Panc1 (cell line): ENCODE measurements around the gene CDKAL1. TPM values are rescaled to one million over a fixed set of nuclear protein-coding genes. Genes with fewer than 3 reads are reported as not detected.

Experiments used
- ATAC-seq: fragments of 200-7000 bp; cut with Tn5 transposase; 2 replicates; pipeline ENCODE4 v1.9.1; 2020; ENCODE audit warnings: mild to moderate bottlenecking, moderate library complexity
- BruUV-seq: library from RNA; stranded (reverse); fragments of 400-500 nt; replicated peaks from 2 replicates; lab custom pipeline; 2021; lab: Mats Ljungman, UMichigan
- CTCF ChIA-PET: fragments of 300-600 bp; sonication (Branson Sonifier 250); formaldehyde crosslinking; loops from one replicate; lab custom pipeline; 2022; ENCODE audit warnings: antibody characterized with exemption; lab: Charles Lee
- POLR2A ChIA-PET: fragments of 300-600 bp; sonication (Branson Sonifier 250); formaldehyde crosslinking; loops from one replicate; lab custom pipeline; 2022; ENCODE audit warnings: antibody characterized with exemption; lab: Charles Lee
- DNase-seq: peaks from one replicate; pipeline ENCODE4 v3.0.0-alpha.2; 2010; ENCODE audit warnings: low read depth, low spot score
- H3K27ac ChIP-seq: 2 replicates; pipeline ENCODE4 v1.5.1; 2011; ENCODE audit warnings: mild to moderate bottlenecking, low read length, inconsistent platforms
- H3K27me3 ChIP-seq: fragments of 200-500 bp; sonication (Bioruptor generic); 2 replicates; pipeline ENCODE4 v1.6.0; 2014; ENCODE audit warnings: low read length, inconsistent platforms; ENCODE audit not compliant: control insufficient read depth, insufficient read depth
- H3K36me3 ChIP-seq: fragments of 200-500 bp; sonication (Bioruptor generic); 2 replicates; pipeline ENCODE4 v1.5.1; 2014; ENCODE audit warnings: inconsistent platforms, mild to moderate bottlenecking, low read length, moderate library complexity; ENCODE audit not compliant: control insufficient read depth, insufficient read depth
- H3K4me1 ChIP-seq: 2 replicates; pipeline ENCODE4 v1.5.1; 2011; ENCODE audit warnings: inconsistent platforms, mild to moderate bottlenecking, low read length, moderate library complexity; ENCODE audit not compliant: control insufficient read depth, insufficient read depth
- H3K4me3 ChIP-seq, 2 experiments: 2 replicates each; pipeline ENCODE4 v1.5.1; 2011 to 2012; ENCODE audit warnings: low read depth in 2 of 2, low read length in 2 of 2, mild to moderate bottlenecking in 2 of 2, inconsistent platforms in 1 of 2, moderate library complexity in 1 of 2
- H3K9me3 ChIP-seq: fragments of 200-500 bp; sonication (Bioruptor generic); 2 replicates; pipeline ENCODE4 v1.5.1; 2014; ENCODE audit warnings: low read depth, mild to moderate bottlenecking, inconsistent platforms, low read length, moderate library complexity; ENCODE audit not compliant: control insufficient read depth, insufficient read depth
- CTCF ChIP-seq: fragments of 450-650 bp; IDR thresholded peaks from 2 replicates; pipeline ENCODE4 v1.5.1; 2017; ENCODE audit warnings: mild to moderate bottlenecking
- POLR2AphosphoS5 ChIP-seq: IDR thresholded peaks from 2 replicates; pipeline ENCODE4 v1.6.1; 2012; ENCODE audit warnings: mild to moderate bottlenecking, low read depth, low read length, moderate library complexity
- REST ChIP-seq, 2 experiments: IDR thresholded peaks; 2 replicates each; pipeline ENCODE4 v1.6.1; 2011 to 2012; ENCODE audit warnings: low read depth in 2 of 2, control low read depth in 1 of 2, low read length in 1 of 2, mild to moderate bottlenecking in 1 of 2, moderate library complexity in 1 of 2; ENCODE audit not compliant: insufficient read depth in 1 of 2
- SIN3A ChIP-seq: IDR thresholded peaks from 2 replicates; pipeline ENCODE4 v1.6.1; 2012; ENCODE audit warnings: low read depth, mild to moderate bottlenecking, low read length, moderate library complexity, borderline replicate concordance; ENCODE audit not compliant: insufficient read depth
- TCF7L2 ChIP-seq: IDR thresholded peaks from 2 replicates; pipeline ENCODE4 v1.6.1; 2011; ENCODE audit warnings: mild to moderate bottlenecking, low read depth, low read length, inconsistent platforms
- in situ Hi-C: cut with HindIII; loops from 2 replicates; pipeline ENCODE4 v1.10.0; 2016; ENCODE audit warnings: low sequenced_read_pairs, low pct_unique_long_range_greater_than_20kb
- intact Hi-C: fragments of 100-400 bp; cut with micrococcal nuclease; formaldehyde crosslinking; loops from one replicate; pipeline ENCODE4 v1.10.0; 2022; ENCODE audit not compliant: unreplicated experiment
- total RNA-seq: library from RNA; stranded (reverse); gene quantifications from one replicate; pipeline ENCODE4 v1.2.1, GENCODE V29; 2021; ENCODE audit not compliant: unreplicated experiment

Gene CDKAL1
- total RNA-seq, 1 experiment from 2014 or later, result 14.5 TPM

- Histone ChIP-seq H3K9me3 (no peaks in the 10 kb centered on the region), H3K4me1 (no peaks in the 10 kb centered on the region), H3K4me3 (no peak overlapping the region), H3K27me3 (no peaks in the 10 kb centered on the region), H3K27ac (no peak overlapping the region), H3K36me3 (no peaks in the 10 kb centered on the region)
- no TSS peak for BruUV-seq
- ChIA-PET CTCF (no interaction called here), POLR2A (no interaction called here)
- TF ChIP-seq TCF7L2, result no peak
- TF ChIP-seq REST (IDR thresholded peaks at IDR 0.05; ENCODE audit: insufficient read depth in 1 of 2, low read depth in 2 of 2, low read length in 1 of 2), result no peak
- no peak for TF ChIP-seq POLR2AphosphoS5
- no peak for TF ChIP-seq SIN3A
- TF ChIP-seq CTCF, result no peak
- DNase-seq (no peak), ATAC-seq (no peak)
- intact Hi-C loops (no loop called here), in situ Hi-C loops (no loop called here)
Measured at GRCh38 chr6:20572288-20572687, 38.0 kb downstream of the CDKAL1 start.

- ChIA-PET CTCF (no interaction called here), POLR2A (no interaction called here)
- DNase-seq (no peak), ATAC-seq (no peak)
- intact Hi-C loops (no loop called here), in situ Hi-C loops (no loop called here)
- Histone ChIP-seq H3K9me3 (no peaks in the 10 kb centered on the region), H3K27me3 (no peaks in the 10 kb centered on the region), H3K4me3 (no peak overlapping the region), H3K4me1 (no peaks in the 10 kb centered on the region), H3K36me3 (no peaks in the 10 kb centered on the region), H3K27ac (no peak overlapping the region)
- TF ChIP-seq SIN3A, result no peak
- TF ChIP-seq POLR2AphosphoS5, result no peak
- no peak for TF ChIP-seq TCF7L2
- TF ChIP-seq CTCF, result no peak
- no peak for TF ChIP-seq REST (IDR thresholded peaks at IDR 0.05; ENCODE audit: insufficient read depth in 1 of 2, low read depth in 2 of 2, low read length in 1 of 2)
- no TSS peak for BruUV-seq
Measured at GRCh38 chr6:20572940-20573339, 38.7 kb downstream of the CDKAL1 start.
